ENCODE measurements around the gene ABTB2. TPM values are rescaled to one million over a fixed set of nuclear protein-coding genes. Genes with fewer than 3 reads are reported as not detected.
A peak's percentile ranks its signal among the peaks of the same experiment; 100 is the strongest.

The ABTB2 gene
- total and polyA plus RNA-seq, 2 experiments from 2014 or later: 2.6 to 12.1 TPM

DNA sequence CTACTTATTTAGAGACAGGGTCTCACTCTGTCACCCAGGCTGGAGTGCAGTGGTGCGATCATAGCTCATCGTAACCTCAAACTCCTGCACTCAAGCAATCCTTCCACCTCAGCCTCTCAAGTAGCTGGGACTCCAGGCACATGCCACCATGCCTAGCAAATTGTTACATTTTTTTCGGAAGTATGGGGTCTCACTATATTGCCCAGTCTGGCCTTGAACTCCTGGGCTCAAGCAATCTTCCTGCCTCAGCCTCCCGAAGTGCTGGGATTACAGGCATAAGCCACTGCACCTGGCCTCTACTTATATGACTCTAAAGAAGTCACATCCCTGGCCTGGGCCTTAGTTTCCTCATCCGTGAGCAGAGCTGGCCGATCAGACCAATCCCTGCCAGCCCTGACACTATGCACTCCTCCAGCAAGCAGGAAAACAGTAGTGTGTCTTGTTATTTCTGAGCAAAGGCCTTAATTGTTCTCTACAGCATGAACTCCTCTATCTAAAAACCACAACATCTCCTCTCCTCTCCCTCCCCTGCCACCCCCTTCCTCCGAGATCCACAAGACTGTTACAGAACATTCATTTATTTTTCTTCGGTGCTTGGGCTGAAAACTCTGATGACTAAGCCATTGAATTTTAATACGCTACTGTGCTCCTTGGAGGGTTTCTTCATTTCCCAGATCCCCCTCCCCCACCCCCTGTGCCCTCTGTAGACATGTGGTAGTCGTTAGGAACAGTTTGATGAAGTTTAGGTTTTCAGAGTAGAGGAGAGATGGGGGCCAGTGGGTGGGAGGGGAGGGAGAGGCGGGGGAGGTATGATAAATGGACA, 91.5 kb downstream of the ABTB2 start:
- peaks cover 15% of the 10 kb centered on the region for H3K27me3 Mint-ChIP-seq (ENCODE audit: insufficient read depth, low read depth, poor library complexity)
- H3K36me3 Mint-ChIP-seq (ENCODE audit: low read depth): no peaks in the 10 kb centered on the region
- Histone ChIP-seq H3K4me1 (ENCODE audit: insufficient read depth) (peaks cover 8% of the 10 kb centered on the region; the same call in 1 of the 2 replicates), H3F3A (replicated peaks; ENCODE audit: low read depth) (no peaks in the 10 kb centered on the region), H3K27ac (ENCODE audit: low read depth) (no peak overlapping the region), H3K9me2 (ENCODE audit: insufficient read depth) (no peaks in the 10 kb centered on the region), H3K4me2 (peak overlapping the region; percentile 43; the same call in 1 of the 2 replicates), H3K27me3 (ENCODE audit: insufficient read depth) (no peaks in the 10 kb centered on the region), H3K79me2 (replicated peaks; ENCODE audit: insufficient read depth) (peaks cover 7% of the 10 kb centered on the region; the same call in 1 of the 2 replicates), H3K4me3 (no peak overlapping the region), H3K36me3 (ENCODE audit: insufficient read depth) (no peaks in the 10 kb centered on the region), H4K20me1 (replicated peaks; ENCODE audit: insufficient read depth) (no peaks in the 10 kb centered on the region), H2AFZ (no peak overlapping the region)
- H3K9me3 Mint-ChIP-seq: no peaks in the 10 kb centered on the region
- no peak for ATAC-seq
- H3K4me3 Mint-ChIP-seq: no peak overlapping the region
- TF ChIP-seq STAT1 (IDR thresholded peaks at IDR 0.05; ENCODE audit: unreplicated experiment): no peak
- TF ChIP-seq, protein P1, sequence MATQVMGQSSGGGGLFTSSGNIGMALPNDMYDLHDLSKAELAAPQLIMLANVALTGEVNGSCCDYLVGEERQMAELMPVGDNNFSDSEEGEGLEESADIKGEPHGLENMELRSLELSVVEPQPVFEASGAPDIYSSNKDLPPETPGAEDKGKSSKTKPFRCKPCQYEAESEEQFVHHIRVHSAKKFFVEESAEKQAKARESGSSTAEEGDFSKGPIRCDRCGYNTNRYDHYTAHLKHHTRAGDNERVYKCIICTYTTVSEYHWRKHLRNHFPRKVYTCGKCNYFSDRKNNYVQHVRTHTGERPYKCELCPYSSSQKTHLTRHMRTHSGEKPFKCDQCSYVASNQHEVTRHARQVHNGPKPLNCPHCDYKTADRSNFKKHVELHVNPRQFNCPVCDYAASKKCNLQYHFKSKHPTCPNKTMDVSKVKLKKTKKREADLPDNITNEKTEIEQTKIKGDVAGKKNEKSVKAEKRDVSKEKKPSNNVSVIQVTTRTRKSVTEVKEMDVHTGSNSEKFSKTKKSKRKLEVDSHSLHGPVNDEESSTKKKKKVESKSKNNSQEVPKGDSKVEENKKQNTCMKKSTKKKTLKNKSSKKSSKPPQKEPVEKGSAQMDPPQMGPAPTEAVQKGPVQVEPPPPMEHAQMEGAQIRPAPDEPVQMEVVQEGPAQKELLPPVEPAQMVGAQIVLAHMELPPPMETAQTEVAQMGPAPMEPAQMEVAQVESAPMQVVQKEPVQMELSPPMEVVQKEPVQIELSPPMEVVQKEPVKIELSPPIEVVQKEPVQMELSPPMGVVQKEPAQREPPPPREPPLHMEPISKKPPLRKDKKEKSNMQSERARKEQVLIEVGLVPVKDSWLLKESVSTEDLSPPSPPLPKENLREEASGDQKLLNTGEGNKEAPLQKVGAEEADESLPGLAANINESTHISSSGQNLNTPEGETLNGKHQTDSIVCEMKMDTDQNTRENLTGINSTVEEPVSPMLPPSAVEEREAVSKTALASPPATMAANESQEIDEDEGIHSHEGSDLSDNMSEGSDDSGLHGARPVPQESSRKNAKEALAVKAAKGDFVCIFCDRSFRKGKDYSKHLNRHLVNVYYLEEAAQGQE (IDR thresholded peaks at IDR 0.05; ENCODE audit: unreplicated experiment): no peak
- no peak for TF ChIP-seq CREB1 (CRISPR knock-in tag; IDR thresholded peaks at IDR 0.05; ENCODE audit: low read depth)
- no peak for TF ChIP-seq JUNB (IDR thresholded peaks at IDR 0.05; ENCODE audit: unreplicated experiment)
- no peak for DNase-seq (ENCODE audit: low spot score)
- H3K27ac Mint-ChIP-seq: peak overlapping the region; percentile 34; the same call in 1 of the 2 replicates
- peaks cover 43% of the 10 kb centered on the region for H3K4me1 Mint-ChIP-seq

DNA sequence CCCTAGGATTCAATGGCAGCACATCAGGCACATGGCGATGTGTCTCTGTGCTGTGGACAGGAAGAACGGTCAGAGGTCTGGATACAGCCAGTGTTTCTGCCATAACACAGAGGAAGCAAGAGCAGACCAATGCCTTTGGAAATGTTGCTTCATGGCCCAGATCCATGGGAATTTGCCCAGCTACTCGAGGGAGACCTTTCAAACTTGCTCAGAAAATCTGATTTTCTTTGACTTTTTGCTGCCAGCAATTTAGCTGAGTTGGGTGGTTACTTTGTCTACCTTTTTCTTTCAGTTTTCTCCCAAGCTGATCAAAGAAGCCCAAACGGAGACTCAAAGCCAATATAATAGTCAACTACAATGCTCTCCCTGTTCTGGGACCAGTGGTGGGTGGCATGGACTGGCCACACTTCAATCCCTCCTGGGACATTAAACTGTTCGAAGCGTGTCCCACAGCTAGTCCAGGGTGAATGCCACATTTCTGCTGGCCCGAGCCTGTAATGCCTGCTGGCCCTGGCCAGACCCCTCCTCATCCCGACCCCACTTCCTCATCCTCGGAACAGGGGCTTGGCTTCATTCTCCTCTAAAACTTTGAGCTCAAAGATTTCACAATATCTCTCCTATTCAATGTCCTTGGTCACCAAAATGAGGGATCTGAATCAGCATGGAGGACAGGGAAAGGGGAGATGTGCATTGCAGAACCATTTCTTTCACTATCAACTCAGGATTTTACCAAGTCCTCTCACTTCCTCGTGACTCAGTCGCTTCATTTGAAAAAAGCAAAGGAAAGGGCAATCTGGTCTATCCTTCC, 93.3 kb downstream of the ABTB2 start:
- no peaks in the 10 kb centered on the region for H3K36me3 ChIP-seq (ENCODE audit: insufficient read depth)
- H3K4me2 ChIP-seq: no peak overlapping the region
- H3K27ac ChIP-seq (ENCODE audit: low read depth): no peak overlapping the region
- H3K27me3 ChIP-seq (ENCODE audit: insufficient read depth): no peaks in the 10 kb centered on the region
- H2AFZ ChIP-seq: no peak overlapping the region
- no peaks in the 10 kb centered on the region for H3K9me2 ChIP-seq (ENCODE audit: insufficient read depth)
- ATAC-seq (no peak), DNase-seq (ENCODE audit: low spot score) (no peak)
- no peaks in the 10 kb centered on the region for H3F3A ChIP-seq (replicated peaks; ENCODE audit: low read depth)
- H4K20me1 ChIP-seq (replicated peaks; ENCODE audit: insufficient read depth): no peaks in the 10 kb centered on the region
- peaks cover 8% of the 10 kb centered on the region; the same call in 1 of the 2 replicates for H3K4me1 ChIP-seq (ENCODE audit: insufficient read depth)
- no peak overlapping the region for H3K4me3 Mint-ChIP-seq
- no peak overlapping the region for H3K27ac Mint-ChIP-seq
- no peaks in the 10 kb centered on the region for H3K9me3 Mint-ChIP-seq
- H3K4me3 ChIP-seq: no peak overlapping the region
- no peaks in the 10 kb centered on the region for H3K36me3 Mint-ChIP-seq (ENCODE audit: low read depth)
- peaks cover 9% of the 10 kb centered on the region for H3K27me3 Mint-ChIP-seq (ENCODE audit: insufficient read depth, low read depth, poor library complexity)
- H3K4me1 Mint-ChIP-seq: peaks cover 40% of the 10 kb centered on the region
- H3K79me2 ChIP-seq (replicated peaks; ENCODE audit: insufficient read depth): peaks cover 8% of the 10 kb centered on the region; the same call in 1 of the 2 replicates
- TF ChIP-seq EZH2 (IDR thresholded peaks at IDR 0.05; ENCODE audit: low read depth, unreplicated experiment) (no peak), EZH2phosphoT487 (IDR thresholded peaks at IDR 0.05; ENCODE audit: unreplicated experiment) (no peak), POLR2AphosphoS5 (IDR thresholded peaks at IDR 0.05; ENCODE audit: low read depth) (no peak), ZNF114 (CRISPR knock-in tag; IDR thresholded peaks at IDR 0.05) (no peak), JUNB (IDR thresholded peaks at IDR 0.05; ENCODE audit: unreplicated experiment) (no peak), ZNF331 (CRISPR knock-in tag; IDR thresholded peaks at IDR 0.05; ENCODE audit: low read depth) (no peak)
- TF ChIP-seq, protein P2, sequence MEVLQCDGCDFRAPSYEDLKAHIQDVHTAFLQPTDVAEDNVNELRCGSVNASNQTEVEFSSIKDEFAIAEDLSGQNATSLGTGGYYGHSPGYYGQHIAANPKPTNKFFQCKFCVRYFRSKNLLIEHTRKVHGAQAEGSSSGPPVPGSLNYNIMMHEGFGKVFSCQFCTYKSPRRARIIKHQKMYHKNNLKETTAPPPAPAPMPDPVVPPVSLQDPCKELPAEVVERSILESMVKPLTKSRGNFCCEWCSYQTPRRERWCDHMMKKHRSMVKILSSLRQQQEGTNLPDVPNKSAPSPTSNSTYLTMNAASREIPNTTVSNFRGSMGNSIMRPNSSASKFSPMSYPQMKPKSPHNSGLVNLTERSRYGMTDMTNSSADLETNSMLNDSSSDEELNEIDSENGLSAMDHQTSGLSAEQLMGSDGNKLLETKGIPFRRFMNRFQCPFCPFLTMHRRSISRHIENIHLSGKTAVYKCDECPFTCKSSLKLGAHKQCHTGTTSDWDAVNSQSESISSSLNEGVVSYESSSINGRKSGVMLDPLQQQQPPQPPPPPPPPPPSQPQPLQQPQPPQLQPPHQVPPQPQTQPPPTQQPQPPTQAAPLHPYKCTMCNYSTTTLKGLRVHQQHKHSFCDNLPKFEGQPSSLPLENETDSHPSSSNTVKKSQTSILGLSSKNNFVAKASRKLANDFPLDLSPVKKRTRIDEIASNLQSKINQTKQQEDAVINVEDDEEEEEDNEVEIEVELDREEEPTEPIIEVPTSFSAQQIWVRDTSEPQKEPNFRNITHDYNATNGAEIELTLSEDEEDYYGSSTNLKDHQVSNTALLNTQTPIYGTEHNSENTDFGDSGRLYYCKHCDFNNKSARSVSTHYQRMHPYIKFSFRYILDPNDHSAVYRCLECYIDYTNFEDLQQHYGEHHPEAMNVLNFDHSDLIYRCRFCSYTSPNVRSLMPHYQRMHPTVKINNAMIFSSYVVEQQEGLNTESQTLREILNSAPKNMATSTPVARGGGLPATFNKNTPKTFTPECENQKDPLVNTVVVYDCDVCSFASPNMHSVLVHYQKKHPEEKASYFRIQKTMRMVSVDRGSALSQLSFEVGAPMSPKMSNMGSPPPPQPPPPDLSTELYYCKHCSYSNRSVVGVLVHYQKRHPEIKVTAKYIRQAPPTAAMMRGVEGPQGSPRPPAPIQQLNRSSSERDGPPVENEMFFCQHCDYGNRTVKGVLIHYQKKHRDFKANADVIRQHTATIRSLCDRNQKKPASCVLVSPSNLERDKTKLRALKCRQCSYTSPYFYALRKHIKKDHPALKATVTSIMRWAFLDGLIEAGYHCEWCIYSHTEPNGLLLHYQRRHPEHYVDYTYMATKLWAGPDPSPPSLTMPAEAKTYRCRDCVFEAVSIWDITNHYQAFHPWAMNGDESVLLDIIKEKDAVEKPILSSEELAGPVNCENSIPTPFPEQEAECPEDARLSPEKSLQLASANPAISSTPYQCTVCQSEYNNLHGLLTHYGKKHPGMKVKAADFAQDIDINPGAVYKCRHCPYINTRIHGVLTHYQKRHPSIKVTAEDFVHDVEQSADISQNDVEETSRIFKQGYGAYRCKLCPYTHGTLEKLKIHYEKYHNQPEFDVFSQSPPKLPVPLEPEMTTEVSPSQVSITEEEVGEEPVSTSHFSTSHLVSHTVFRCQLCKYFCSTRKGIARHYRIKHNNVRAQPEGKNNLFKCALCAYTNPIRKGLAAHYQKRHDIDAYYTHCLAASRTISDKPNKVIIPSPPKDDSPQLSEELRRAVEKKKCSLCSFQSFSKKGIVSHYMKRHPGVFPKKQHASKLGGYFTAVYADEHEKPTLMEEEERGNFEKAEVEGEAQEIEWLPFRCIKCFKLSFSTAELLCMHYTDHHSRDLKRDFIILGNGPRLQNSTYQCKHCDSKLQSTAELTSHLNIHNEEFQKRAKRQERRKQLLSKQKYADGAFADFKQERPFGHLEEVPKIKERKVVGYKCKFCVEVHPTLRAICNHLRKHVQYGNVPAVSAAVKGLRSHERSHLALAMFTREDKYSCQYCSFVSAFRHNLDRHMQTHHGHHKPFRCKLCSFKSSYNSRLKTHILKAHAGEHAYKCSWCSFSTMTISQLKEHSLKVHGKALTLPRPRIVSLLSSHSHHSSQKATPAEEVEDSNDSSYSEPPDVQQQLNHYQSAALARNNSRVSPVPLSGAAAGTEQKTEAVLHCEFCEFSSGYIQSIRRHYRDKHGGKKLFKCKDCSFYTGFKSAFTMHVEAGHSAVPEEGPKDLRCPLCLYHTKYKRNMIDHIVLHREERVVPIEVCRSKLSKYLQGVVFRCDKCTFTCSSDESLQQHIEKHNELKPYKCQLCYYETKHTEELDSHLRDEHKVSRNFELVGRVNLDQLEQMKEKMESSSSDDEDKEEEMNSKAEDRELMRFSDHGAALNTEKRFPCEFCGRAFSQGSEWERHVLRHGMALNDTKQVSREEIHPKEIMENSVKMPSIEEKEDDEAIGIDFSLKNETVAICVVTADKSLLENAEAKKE (CRISPR knock-in tag; IDR thresholded peaks at IDR 0.05): no peak

Measured in GM23338 (cell line).